ENCODE measurements around the gene CDIPT.
A peak's percentile ranks its signal among the peaks of the same experiment; 100 is the strongest.

Gene CDIPT

GRCh38 chr16:29863669-29863984 lies 601 bp upstream of the CDIPT start:
- peak overlapping the region; percentile 28; the same call in 1 of the 2 replicates for H3K9ac ChIP-seq (ENCODE audit: low read length)
- peak overlapping the region; percentile 82 for H2AFZ ChIP-seq (ENCODE audit: low read depth, low read length)
- peaks cover 10% of the 10 kb centered on the region for H3K79me2 ChIP-seq (ENCODE audit: low read length)
- peak overlapping the region; percentile 98 for H3K4me2 ChIP-seq (ENCODE audit: low read length)
- peaks cover 9% of the 10 kb centered on the region for H3K4me1 ChIP-seq (ENCODE audit: low read length)
- no peaks in the 10 kb centered on the region for H3K36me3 ChIP-seq (replicated peaks; ENCODE audit: low read depth, low read length)
- H3K27ac ChIP-seq (ENCODE audit: low read length): no peak overlapping the region
- no peak for TF ChIP-seq CTCF (IDR thresholded peaks at IDR 0.05; ENCODE audit: low read depth, low read length)
- no peak for TF ChIP-seq EZH2phosphoT487 (IDR thresholded peaks at IDR 0.05; ENCODE audit: low read depth)
- no peaks in the 10 kb centered on the region for H4K20me1 ChIP-seq (ENCODE audit: insufficient read depth, low read length)
- peak overlapping the region; percentile 84 for H3K4me3 ChIP-seq (ENCODE audit: low read length)
- H3K9me3 ChIP-seq (ENCODE audit: insufficient read depth, low read length): no peaks in the 10 kb centered on the region
- no peaks in the 10 kb centered on the region for H3K27me3 ChIP-seq (ENCODE audit: low read depth, low read length)

- Histone ChIP-seq H3K36me3 (replicated peaks; ENCODE audit: low read depth, low read length) (peaks cover 3% of the 10 kb centered on the region), H3K79me2 (ENCODE audit: low read length) (peaks cover 10% of the 10 kb centered on the region), H3K4me3 (ENCODE audit: low read length) (peak overlapping the region; percentile 84), H3K9me3 (ENCODE audit: insufficient read depth, low read length) (no peaks in the 10 kb centered on the region), H3K27me3 (ENCODE audit: low read depth, low read length) (no peaks in the 10 kb centered on the region), H2AFZ (ENCODE audit: low read depth, low read length) (peak overlapping the region; percentile 92; the same call in 1 of the 2 replicates), H4K20me1 (ENCODE audit: insufficient read depth, low read length) (no peaks in the 10 kb centered on the region), H3K4me1 (ENCODE audit: low read length) (peaks cover 9% of the 10 kb centered on the region), H3K9ac (ENCODE audit: low read length) (peak overlapping the region; percentile 67), H3K4me2 (ENCODE audit: low read length) (peak overlapping the region; percentile 98), H3K27ac (ENCODE audit: low read length) (peak overlapping the region; percentile 59)
- no peak; the same call in 1 of the 2 replicates for TF ChIP-seq CTCF (IDR thresholded peaks at IDR 0.05; ENCODE audit: low read depth, low read length)
- TF ChIP-seq EZH2phosphoT487 (IDR thresholded peaks at IDR 0.05; ENCODE audit: low read depth): no peak
Measured at GRCh38 chr16:29862383-29862883, 593 bp downstream of the CDIPT start.

- Histone ChIP-seq H3K4me2 (ENCODE audit: low read length) (no peak overlapping the region), H3K9ac (ENCODE audit: low read length) (no peak overlapping the region)
- TF ChIP-seq CTCF (IDR thresholded peaks at IDR 0.05; ENCODE audit: low read depth, low read length): no peak
- TF ChIP-seq EZH2phosphoT487 (IDR thresholded peaks at IDR 0.05; ENCODE audit: low read depth): no peak
Measured at GRCh38 chr16:29860218-29860617, 2.8 kb downstream of the CDIPT start.

GRCh38 chr16:29858974-29859373 lies 4.1 kb downstream of the CDIPT start:
- TF ChIP-seq CTCF (IDR thresholded peaks at IDR 0.05; ENCODE audit: low read depth, low read length) (no peak), EZH2phosphoT487 (IDR thresholded peaks at IDR 0.05; ENCODE audit: low read depth) (no peak)
- no peak overlapping the region for H2AFZ ChIP-seq (ENCODE audit: low read depth, low read length)
- no peak overlapping the region for H3K27ac ChIP-seq (ENCODE audit: low read length)
- H3K36me3 ChIP-seq (replicated peaks; ENCODE audit: low read depth, low read length): peaks cover 3% of the 10 kb centered on the region
- H3K4me3 ChIP-seq (ENCODE audit: low read length): no peak overlapping the region
- no peaks in the 10 kb centered on the region for H3K27me3 ChIP-seq (ENCODE audit: low read depth, low read length)
- H4K20me1 ChIP-seq (ENCODE audit: insufficient read depth, low read length): no peaks in the 10 kb centered on the region
- H3K79me2 ChIP-seq (ENCODE audit: low read length): peaks cover 10% of the 10 kb centered on the region
- H3K4me1 ChIP-seq (ENCODE audit: low read length): peaks cover 9% of the 10 kb centered on the region
- H3K9me3 ChIP-seq (ENCODE audit: insufficient read depth, low read length): no peaks in the 10 kb centered on the region
- no peak overlapping the region for H3K4me2 ChIP-seq (ENCODE audit: low read length)
- no peak overlapping the region for H3K9ac ChIP-seq (ENCODE audit: low read length)

More at GRCh38 chr16:29860218-29860617, 2.8 kb downstream of the CDIPT start:
- Histone ChIP-seq H3K79me2 (ENCODE audit: low read length) (peaks cover 10% of the 10 kb centered on the region), H2AFZ (ENCODE audit: low read depth, low read length) (no peak overlapping the region), H3K4me3 (ENCODE audit: low read length) (no peak overlapping the region), H3K4me1 (ENCODE audit: low read length) (peaks cover 9% of the 10 kb centered on the region), H3K36me3 (replicated peaks; ENCODE audit: low read depth, low read length) (peaks cover 3% of the 10 kb centered on the region), H3K27me3 (ENCODE audit: low read depth, low read length) (no peaks in the 10 kb centered on the region), H3K27ac (ENCODE audit: low read length) (no peak overlapping the region), H4K20me1 (ENCODE audit: insufficient read depth, low read length) (no peaks in the 10 kb centered on the region), H3K9me3 (ENCODE audit: insufficient read depth, low read length) (no peaks in the 10 kb centered on the region)
